ENCODE measurements around the gene AMPD2. TPM values are rescaled to one million over a fixed set of nuclear protein-coding genes. Genes with fewer than 3 reads are reported as not detected.
A peak's percentile ranks its signal among the peaks of the same experiment; 100 is the strongest.

AMPD2 gene
- total and polyA plus RNA-seq, 9 of the 15 experiments (the other 6 are each of a cell fraction or from before 2014, with no cell fraction given) = 2.0 to 77.7 (median 28.2) TPM

DNA sequence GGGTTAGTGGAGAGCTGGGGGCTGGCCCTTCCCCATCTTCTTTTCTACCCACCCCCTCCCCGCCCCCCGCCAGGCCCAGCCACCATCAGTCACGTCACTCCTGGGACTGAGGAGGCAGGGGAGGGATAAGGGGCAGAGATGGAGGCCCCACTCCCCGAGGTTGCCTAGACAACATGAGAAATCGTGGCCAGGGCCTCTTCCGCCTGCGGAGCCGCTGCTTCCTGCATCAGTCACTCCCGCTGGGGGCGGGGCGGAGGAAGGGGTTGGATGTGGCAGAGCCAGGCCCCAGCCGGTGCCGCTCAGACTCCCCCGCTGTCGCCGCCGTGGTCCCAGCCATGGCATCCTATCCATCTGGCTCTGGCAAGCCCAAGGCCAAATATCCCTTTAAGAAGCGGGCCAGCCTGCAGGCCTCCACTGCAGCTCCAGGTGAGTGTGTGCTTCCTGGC, 1.2 kb downstream of the AMPD2 start (continued):
- TF ChIP-seq, protein P1, sequence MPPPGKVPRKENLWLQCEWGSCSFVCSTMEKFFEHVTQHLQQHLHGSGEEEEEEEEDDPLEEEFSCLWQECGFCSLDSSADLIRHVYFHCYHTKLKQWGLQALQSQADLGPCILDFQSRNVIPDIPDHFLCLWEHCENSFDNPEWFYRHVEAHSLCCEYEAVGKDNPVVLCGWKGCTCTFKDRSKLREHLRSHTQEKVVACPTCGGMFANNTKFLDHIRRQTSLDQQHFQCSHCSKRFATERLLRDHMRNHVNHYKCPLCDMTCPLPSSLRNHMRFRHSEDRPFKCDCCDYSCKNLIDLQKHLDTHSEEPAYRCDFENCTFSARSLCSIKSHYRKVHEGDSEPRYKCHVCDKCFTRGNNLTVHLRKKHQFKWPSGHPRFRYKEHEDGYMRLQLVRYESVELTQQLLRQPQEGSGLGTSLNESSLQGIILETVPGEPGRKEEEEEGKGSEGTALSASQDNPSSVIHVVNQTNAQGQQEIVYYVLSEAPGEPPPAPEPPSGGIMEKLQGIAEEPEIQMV (tag; conservative IDR thresholded peaks at IDR 0.05; ENCODE audit: low read depth) = no peak
- TF ChIP-seq YY1 (IDR thresholded peaks at IDR 0.05; ENCODE audit: borderline replicate concordance in 1 of 3, control insufficient read depth in 1 of 3, extremely low read depth in 1 of 3, insufficient read depth in 3 of 3, insufficient read length in 1 of 3, insufficient replicate concordance in 2 of 3, low read depth in 1 of 3, low read length in 2 of 3) = peak in 2 of 3 experiments; percentile 17 to 62
- TF ChIP-seq ZNF444 (CRISPR knock-in tag; IDR thresholded peaks at IDR 0.05) = no peak
- TF ChIP-seq RBM14 (IDR thresholded peaks at IDR 0.05; ENCODE audit: borderline replicate concordance, insufficient read depth, low read depth, low read length) = no peak
- no peak for TF ChIP-seq RBM22 (IDR thresholded peaks at IDR 0.05; ENCODE audit: low read depth, low read length, poor library complexity, severe bottlenecking)
- no peak for TF ChIP-seq NCOA4 (IDR thresholded peaks at IDR 0.05; ENCODE audit: partially characterized antibody)
- TF ChIP-seq, protein P2, sequence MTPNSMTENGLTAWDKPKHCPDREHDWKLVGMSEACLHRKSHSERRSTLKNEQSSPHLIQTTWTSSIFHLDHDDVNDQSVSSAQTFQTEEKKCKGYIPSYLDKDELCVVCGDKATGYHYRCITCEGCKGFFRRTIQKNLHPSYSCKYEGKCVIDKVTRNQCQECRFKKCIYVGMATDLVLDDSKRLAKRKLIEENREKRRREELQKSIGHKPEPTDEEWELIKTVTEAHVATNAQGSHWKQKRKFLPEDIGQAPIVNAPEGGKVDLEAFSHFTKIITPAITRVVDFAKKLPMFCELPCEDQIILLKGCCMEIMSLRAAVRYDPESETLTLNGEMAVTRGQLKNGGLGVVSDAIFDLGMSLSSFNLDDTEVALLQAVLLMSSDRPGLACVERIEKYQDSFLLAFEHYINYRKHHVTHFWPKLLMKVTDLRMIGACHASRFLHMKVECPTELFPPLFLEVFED (CRISPR knock-in tag; conservative IDR thresholded peaks at IDR 0.05) = no peak
- TF ChIP-seq, protein P3, sequence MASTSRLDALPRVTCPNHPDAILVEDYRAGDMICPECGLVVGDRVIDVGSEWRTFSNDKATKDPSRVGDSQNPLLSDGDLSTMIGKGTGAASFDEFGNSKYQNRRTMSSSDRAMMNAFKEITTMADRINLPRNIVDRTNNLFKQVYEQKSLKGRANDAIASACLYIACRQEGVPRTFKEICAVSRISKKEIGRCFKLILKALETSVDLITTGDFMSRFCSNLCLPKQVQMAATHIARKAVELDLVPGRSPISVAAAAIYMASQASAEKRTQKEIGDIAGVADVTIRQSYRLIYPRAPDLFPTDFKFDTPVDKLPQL (IDR thresholded peaks at IDR 0.05; ENCODE audit: extremely low read depth, insufficient read length) = no peak
- no peak for TF ChIP-seq ZKSCAN8 (CRISPR knock-in tag; IDR thresholded peaks at IDR 0.05)
